Hindlimb muscle (tissue), 1 donor: ENCODE results near the gene ANG. TPM values are rescaled to one million over a fixed set of nuclear protein-coding genes. Genes with fewer than 3 reads are reported as not detected.
"Not testable (repeated sequence)": the region's sequence is repeated elsewhere in the genome, so short reads cannot be mapped to it uniquely, and the experiment has no call there.

ENCODE experiments used
- DNase-seq: peaks from one replicate; pipeline ENCODE4 v3.0.0-alpha.2; 2013
- polyA plus RNA-seq: library from polyadenylated mRNA; unstranded; fragments of 120-200 nt; gene quantifications from one replicate; pipeline ENCODE4 v1.2.1, GENCODE V29; 2013; ENCODE audit not compliant: insufficient read length

Gene ANG
- polyA plus RNA-seq, 1 donor: 2.5 TPM

- DNase-seq: no peak
Observed at GRCh38 chr14:20699931-20700330, 11.4 kb downstream of the ANG start.

- not testable (repeated sequence) for DNase-seq
Observed at GRCh38 chr14:20700965-20701364, 12.4 kb downstream of the ANG start.

GRCh38 chr14:20706657-20707355 is 18.2 kb downstream of the ANG start:
- DNase-seq: no peak

GRCh38 chr14:20707622-20708021 is 19.1 kb downstream of the ANG start:
- DNase-seq: no peak

GRCh38 chr14:20711261-20711660 is 22.7 kb downstream of the ANG start:
- no peak for DNase-seq

GRCh38 chr14:20711685-20712084 is 23.1 kb downstream of the ANG start:
- DNase-seq: no peak

- DNase-seq: no peak
Observed at GRCh38 chr14:20712904-20713303, 24.3 kb downstream of the ANG start.

GRCh38 chr14:20714593-20715250 is 26.2 kb downstream of the ANG start:
- DNase-seq: no peak

- no peak for DNase-seq
Observed at GRCh38 chr14:20719777-20720176, 31.2 kb downstream of the ANG start.

- DNase-seq: no peak
Observed at GRCh38 chr14:20720741-20721140, 32.2 kb downstream of the ANG start.

GRCh38 chr14:20722016-20722415 is 33.5 kb downstream of the ANG start:
- DNase-seq: no peak

- no peak for DNase-seq
Observed at GRCh38 chr14:20723488-20723887, 34.9 kb downstream of the ANG start.

GRCh38 chr14:20726121-20726520 is 37.6 kb downstream of the ANG start:
- DNase-seq: not testable (repeated sequence)

- no peak for DNase-seq
Observed at GRCh38 chr14:20726531-20726930, 38.0 kb downstream of the ANG start.

GRCh38 chr14:20730891-20731290 is 42.3 kb downstream of the ANG start:
- no peak for DNase-seq

GRCh38 chr14:20732477-20732876 is 43.9 kb downstream of the ANG start:
- no peak for DNase-seq

- DNase-seq: no peak
Observed at GRCh38 chr14:20732979-20733635, 44.5 kb downstream of the ANG start.

GRCh38 chr14:20733684-20734429 is 45.3 kb downstream of the ANG start:
- DNase-seq: no peak

- DNase-seq: no peak
Observed at GRCh38 chr14:20734430-20734806, 45.9 kb downstream of the ANG start.

- not testable (repeated sequence) for DNase-seq
Observed at GRCh38 chr14:20738292-20738691, 49.7 kb downstream of the ANG start.

GRCh38 chr14:20742132-20742531 is 53.6 kb downstream of the ANG start:
- DNase-seq: no peak

- no peak for DNase-seq
Observed at GRCh38 chr14:20743556-20743955, 55.0 kb downstream of the ANG start.
